ENCODE measurements around the gene NCMAP. TPM values are rescaled to one million over a fixed set of nuclear protein-coding genes. Genes with fewer than 3 reads are reported as not detected.

NCMAP gene
- polyA plus RNA-seq, 1 donor: 10.9 TPM

DNA sequence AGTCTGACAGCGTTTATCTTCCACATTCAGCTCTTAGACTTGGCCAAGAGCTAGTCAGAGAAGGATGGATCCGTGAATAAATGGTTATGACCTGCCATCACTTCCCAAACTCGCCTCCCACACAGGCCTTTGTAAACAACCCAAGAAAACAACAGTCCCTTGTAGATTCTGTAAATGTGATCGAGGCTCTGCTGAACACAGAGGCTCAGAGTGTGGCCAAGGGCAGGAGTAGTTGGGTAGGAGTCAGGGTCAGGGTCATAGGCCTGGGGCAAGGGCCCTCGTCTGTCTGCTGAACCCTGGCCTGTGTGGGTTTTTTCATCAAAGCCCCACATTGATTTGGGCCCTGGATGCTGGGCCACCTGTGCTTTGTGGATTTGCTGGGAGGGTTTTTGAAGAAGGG lies 32.7 kb downstream of the NCMAP start:
- no peaks in the 10 kb centered on the region for H3K4me1 ChIP-seq (ENCODE audit: control insufficient read depth, insufficient read depth, low read length)
- no peaks in the 10 kb centered on the region for H3K27me3 ChIP-seq (ENCODE audit: control insufficient read depth, insufficient read depth, low read length)
- DNase-seq: no peak
- H3K9me3 ChIP-seq (ENCODE audit: control insufficient read depth, low read depth, low read length): no peaks in the 10 kb centered on the region
- no CpG with 5 or more reads among the region's 5 CpGs for WGBS (ENCODE audit: insufficient coverage, low lambda C conversion rate)
- no peaks in the 10 kb centered on the region for H3K36me3 ChIP-seq (ENCODE audit: control insufficient read depth, insufficient read depth, low read length)
- H3K4me3 ChIP-seq (ENCODE audit: low read length): no peak overlapping the region
- H3K27ac ChIP-seq (ENCODE audit: low read length): no peak overlapping the region

DNA sequence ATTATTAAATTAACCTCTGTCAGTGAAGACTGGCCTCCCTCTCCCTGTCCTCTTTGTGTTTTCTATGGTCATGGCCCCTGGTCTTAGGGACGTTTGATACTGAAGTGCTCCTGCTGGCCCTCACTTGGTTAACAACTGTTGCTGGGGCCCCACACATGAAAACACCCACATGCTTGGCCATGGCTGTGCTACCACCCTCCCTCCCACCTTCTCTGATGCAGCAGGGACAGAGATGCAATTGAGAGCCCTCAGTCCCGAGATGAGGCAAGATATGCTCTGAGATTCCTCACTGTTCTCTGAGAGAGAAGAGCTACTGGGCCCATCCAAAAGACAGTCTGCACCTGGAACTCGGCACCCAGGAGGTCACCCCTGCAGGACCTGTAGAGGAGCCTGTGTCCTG lies 33.3 kb downstream of the NCMAP start:
- H3K4me1 ChIP-seq (ENCODE audit: control insufficient read depth, insufficient read depth, low read length): no peaks in the 10 kb centered on the region
- H3K9me3 ChIP-seq (ENCODE audit: control insufficient read depth, low read depth, low read length): no peaks in the 10 kb centered on the region
- H3K36me3 ChIP-seq (ENCODE audit: control insufficient read depth, insufficient read depth, low read length): no peaks in the 10 kb centered on the region
- WGBS (ENCODE audit: insufficient coverage, low lambda C conversion rate): no CpG with 5 or more reads among the region's 3 CpGs
- DNase-seq: no peak
- H3K27ac ChIP-seq (ENCODE audit: low read length): no peak overlapping the region
- no peak overlapping the region for H3K4me3 ChIP-seq (ENCODE audit: low read length)
- H3K27me3 ChIP-seq (ENCODE audit: control insufficient read depth, insufficient read depth, low read length): no peaks in the 10 kb centered on the region

DNA sequence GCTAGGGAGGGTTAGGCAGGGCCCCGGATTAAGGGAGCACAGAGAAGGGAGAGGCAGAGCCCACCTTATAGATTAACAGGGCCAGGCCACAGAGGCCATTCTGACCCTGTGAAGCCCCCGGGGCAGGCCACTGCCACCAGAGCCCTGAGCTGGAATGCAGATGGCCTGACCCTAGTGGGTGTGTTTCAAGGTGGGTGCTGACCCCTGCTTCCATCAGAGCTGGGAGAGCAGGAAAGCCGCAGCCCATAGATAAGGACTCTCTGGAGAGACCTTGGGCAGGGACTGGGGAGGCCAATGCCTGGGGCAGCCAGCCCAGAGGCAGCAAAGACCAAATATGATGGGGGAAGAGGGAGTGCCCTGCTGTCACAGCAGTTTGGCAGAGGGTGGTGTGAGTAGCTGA lies 35.9 kb downstream of the NCMAP start:
- H3K27ac ChIP-seq (ENCODE audit: low read length): no peak overlapping the region
- H3K36me3 ChIP-seq (ENCODE audit: control insufficient read depth, insufficient read depth, low read length): no peaks in the 10 kb centered on the region
- H3K4me3 ChIP-seq (ENCODE audit: low read length): no peak overlapping the region
- no CpG with 5 or more reads among the region's 3 CpGs for WGBS (ENCODE audit: insufficient coverage, low lambda C conversion rate)
- no peaks in the 10 kb centered on the region for H3K27me3 ChIP-seq (ENCODE audit: control insufficient read depth, insufficient read depth, low read length)
- H3K9me3 ChIP-seq (ENCODE audit: control insufficient read depth, low read depth, low read length): no peaks in the 10 kb centered on the region
- no peak for DNase-seq
- no peaks in the 10 kb centered on the region for H3K4me1 ChIP-seq (ENCODE audit: control insufficient read depth, insufficient read depth, low read length)

DNA sequence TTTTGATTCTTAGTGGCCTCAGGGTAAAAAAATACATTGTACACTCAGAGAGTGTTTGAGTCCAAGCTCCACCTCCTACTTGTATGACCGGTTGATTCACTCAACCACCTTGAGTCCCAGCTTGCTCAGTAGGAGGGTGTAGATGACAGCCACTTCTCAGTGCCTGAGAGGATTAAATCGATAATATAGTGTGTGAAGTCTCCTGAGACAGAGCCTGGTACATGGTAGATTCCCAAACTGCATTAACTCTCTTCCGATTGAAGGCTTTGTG lies 38.4 kb downstream of the NCMAP start:
- Histone ChIP-seq H3K36me3 (ENCODE audit: control insufficient read depth, insufficient read depth, low read length) (no peaks in the 10 kb centered on the region), H3K27me3 (ENCODE audit: control insufficient read depth, insufficient read depth, low read length) (no peaks in the 10 kb centered on the region), H3K9me3 (ENCODE audit: control insufficient read depth, low read depth, low read length) (no peaks in the 10 kb centered on the region), H3K27ac (ENCODE audit: low read length) (no peak overlapping the region), H3K4me3 (ENCODE audit: low read length) (no peak overlapping the region), H3K4me1 (ENCODE audit: control insufficient read depth, insufficient read depth, low read length) (no peaks in the 10 kb centered on the region)
- no CpG with 5 or more reads among the region's 3 CpGs for WGBS (ENCODE audit: insufficient coverage, low lambda C conversion rate)
- DNase-seq: no peak

DNA sequence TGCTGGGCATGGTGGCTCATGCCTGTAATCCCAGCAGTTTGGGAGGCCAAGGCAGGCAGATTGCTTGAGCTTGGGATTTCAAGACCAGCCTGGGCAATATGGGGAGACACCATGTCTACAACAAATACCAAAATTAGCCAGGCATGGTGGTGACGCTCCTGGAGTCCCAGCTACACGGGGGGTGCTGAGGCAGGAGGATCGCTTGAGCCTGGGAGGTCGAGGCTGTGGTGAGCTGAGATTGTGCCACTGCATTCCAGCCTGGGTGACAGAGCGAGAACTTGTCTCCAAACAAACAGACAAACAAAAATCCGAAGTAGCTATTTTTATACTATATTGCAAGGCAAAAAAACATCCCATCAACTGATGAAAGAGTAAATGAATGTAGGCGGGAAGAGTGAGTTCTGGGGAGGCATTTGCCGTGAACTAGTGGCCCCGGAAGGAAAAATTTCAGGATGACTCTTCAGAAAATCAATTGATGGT lies 40.6 kb downstream of the NCMAP start:
- WGBS (ENCODE audit: insufficient coverage, low lambda C conversion rate): no CpG with 5 or more reads among the region's 9 CpGs
- no peak for DNase-seq
- H3K36me3 ChIP-seq (ENCODE audit: control insufficient read depth, insufficient read depth, low read length): no peaks in the 10 kb centered on the region
- no peak overlapping the region for H3K27ac ChIP-seq (ENCODE audit: low read length)
- no peaks in the 10 kb centered on the region for H3K9me3 ChIP-seq (ENCODE audit: control insufficient read depth, low read depth, low read length)
- no peaks in the 10 kb centered on the region for H3K27me3 ChIP-seq (ENCODE audit: control insufficient read depth, insufficient read depth, low read length)
- H3K4me1 ChIP-seq (ENCODE audit: control insufficient read depth, insufficient read depth, low read length): no peaks in the 10 kb centered on the region
- H3K4me3 ChIP-seq (ENCODE audit: low read length): no peak overlapping the region

DNA sequence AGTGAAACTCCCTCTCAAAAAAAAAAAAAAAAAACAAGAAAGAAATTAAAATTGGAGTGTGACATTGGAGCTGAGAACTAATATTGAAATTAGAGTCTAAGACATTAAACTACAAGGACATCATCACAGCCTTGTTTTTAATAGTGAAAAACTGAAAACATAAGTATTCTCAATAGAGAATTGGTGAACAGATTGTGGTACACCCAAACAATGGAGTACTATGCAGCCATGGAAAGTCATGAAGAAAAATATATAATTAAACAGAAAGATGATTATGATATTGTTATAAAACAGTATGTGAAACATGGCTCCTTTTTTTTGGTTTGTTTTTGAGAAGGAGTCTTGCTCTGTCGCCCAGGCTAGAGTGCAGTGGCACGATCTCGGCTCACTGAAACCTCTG lies 43.4 kb downstream of the NCMAP start:
- Histone ChIP-seq H3K27ac (ENCODE audit: low read length) (no peak overlapping the region), H3K27me3 (ENCODE audit: control insufficient read depth, insufficient read depth, low read length) (no peaks in the 10 kb centered on the region), H3K4me1 (ENCODE audit: control insufficient read depth, insufficient read depth, low read length) (no peaks in the 10 kb centered on the region), H3K9me3 (ENCODE audit: control insufficient read depth, low read depth, low read length) (no peaks in the 10 kb centered on the region), H3K4me3 (ENCODE audit: low read length) (no peak overlapping the region), H3K36me3 (ENCODE audit: control insufficient read depth, insufficient read depth, low read length) (no peaks in the 10 kb centered on the region)
- DNase-seq: no peak
- no CpG with 5 or more reads among the region's 3 CpGs for WGBS (ENCODE audit: insufficient coverage, low lambda C conversion rate)

DNA sequence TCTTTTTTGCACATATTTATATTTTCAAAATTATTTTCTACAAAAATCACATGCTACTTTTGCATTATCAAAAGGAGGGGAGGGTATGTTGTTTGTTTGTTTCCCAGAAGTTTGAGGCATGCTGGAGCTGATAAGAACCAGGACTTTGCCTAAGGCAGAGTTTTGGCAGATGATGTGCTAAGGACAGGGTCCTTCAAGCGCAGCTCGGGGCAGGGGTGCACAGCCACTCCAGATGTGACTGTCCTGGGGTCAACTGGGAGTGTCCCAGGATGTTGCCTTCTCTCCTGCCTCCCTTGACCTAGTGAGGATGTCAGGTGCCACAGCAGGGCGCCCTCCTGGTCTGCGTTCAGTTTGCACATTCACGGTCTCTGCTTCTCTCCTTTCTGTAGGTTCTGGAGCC lies 44.7 kb downstream of the NCMAP start:
- Histone ChIP-seq H3K9me3 (ENCODE audit: control insufficient read depth, low read depth, low read length) (no peaks in the 10 kb centered on the region), H3K36me3 (ENCODE audit: control insufficient read depth, insufficient read depth, low read length) (no peaks in the 10 kb centered on the region), H3K27ac (ENCODE audit: low read length) (no peak overlapping the region), H3K4me1 (ENCODE audit: control insufficient read depth, insufficient read depth, low read length) (no peaks in the 10 kb centered on the region), H3K27me3 (ENCODE audit: control insufficient read depth, insufficient read depth, low read length) (no peaks in the 10 kb centered on the region), H3K4me3 (ENCODE audit: low read length) (no peak overlapping the region)
- DNase-seq: no peak
- no CpG with 5 or more reads among the region's 5 CpGs for WGBS (ENCODE audit: insufficient coverage, low lambda C conversion rate)

DNA sequence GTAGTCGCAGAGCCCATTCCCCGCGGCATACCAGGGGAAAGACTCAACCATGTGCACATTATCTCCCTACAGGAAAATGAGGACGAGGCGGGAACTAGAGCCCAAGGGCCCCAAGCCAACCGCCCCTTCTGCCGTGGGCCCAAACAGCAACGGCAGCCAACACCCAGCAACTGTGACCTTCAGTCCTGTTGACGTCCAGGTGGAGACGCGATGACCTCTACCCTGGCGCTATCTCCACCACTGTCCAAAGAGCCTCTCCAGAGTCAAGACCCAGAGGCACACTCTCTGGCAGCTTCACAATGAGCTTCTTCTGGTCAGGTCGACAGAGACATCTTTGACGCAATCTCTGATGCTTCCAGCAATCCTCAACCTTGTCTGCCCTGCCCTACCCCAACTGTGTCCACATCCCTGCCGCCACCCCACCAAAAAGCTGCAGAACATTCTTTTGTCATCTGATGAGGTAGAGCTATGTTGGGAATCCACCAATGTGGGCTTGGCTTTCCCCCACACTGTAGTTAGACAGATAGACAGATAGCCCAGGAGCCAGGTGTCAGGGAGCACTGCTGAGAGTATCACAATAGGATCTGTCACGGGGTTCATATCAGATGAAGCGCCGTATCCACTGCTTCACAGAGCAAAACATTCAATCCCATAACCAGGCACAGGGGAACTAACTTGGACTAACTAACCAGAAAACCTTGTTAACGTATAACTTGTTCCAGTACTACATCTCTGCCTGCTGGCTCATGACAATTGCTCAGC lies 49.8 kb downstream of the NCMAP start:
- no CpG with 5 or more reads among the region's 19 CpGs for WGBS (ENCODE audit: insufficient coverage, low lambda C conversion rate)
- Histone ChIP-seq H3K27ac (ENCODE audit: low read length) (no peak overlapping the region), H3K27me3 (ENCODE audit: control insufficient read depth, insufficient read depth, low read length) (no peaks in the 10 kb centered on the region), H3K4me1 (ENCODE audit: control insufficient read depth, insufficient read depth, low read length) (peaks cover 6% of the 10 kb centered on the region), H3K4me3 (ENCODE audit: low read length) (no peak overlapping the region), H3K36me3 (ENCODE audit: control insufficient read depth, insufficient read depth, low read length) (no peaks in the 10 kb centered on the region), H3K9me3 (ENCODE audit: control insufficient read depth, low read depth, low read length) (no peaks in the 10 kb centered on the region)
- no peak for DNase-seq

DNA sequence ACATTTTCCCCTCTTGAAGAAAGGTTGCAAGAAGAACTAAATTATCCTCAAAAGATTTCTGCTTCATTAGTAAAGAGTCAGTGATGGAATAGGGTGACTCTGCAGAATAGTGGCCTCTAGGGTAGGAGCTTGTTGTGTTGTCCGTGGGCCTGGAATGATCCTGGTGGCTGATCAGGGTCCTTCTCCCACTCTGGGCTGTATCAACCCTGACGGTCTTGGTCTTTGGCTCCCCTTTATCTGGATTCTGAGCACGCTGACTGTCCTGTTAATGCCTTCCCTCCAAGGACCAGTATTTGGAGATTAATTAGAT lies 50.4 kb downstream of the NCMAP start:
- no peak overlapping the region for H3K27ac ChIP-seq (ENCODE audit: low read length)
- H3K27me3 ChIP-seq (ENCODE audit: control insufficient read depth, insufficient read depth, low read length): no peaks in the 10 kb centered on the region
- H3K4me1 ChIP-seq (ENCODE audit: control insufficient read depth, insufficient read depth, low read length): peaks cover 6% of the 10 kb centered on the region
- no peaks in the 10 kb centered on the region for H3K9me3 ChIP-seq (ENCODE audit: control insufficient read depth, low read depth, low read length)
- WGBS (ENCODE audit: insufficient coverage, low lambda C conversion rate): no CpG with 5 or more reads among the region's 3 CpGs
- no peak for DNase-seq
- H3K4me3 ChIP-seq (ENCODE audit: low read length): no peak overlapping the region
- no peaks in the 10 kb centered on the region for H3K36me3 ChIP-seq (ENCODE audit: control insufficient read depth, insufficient read depth, low read length)

DNA sequence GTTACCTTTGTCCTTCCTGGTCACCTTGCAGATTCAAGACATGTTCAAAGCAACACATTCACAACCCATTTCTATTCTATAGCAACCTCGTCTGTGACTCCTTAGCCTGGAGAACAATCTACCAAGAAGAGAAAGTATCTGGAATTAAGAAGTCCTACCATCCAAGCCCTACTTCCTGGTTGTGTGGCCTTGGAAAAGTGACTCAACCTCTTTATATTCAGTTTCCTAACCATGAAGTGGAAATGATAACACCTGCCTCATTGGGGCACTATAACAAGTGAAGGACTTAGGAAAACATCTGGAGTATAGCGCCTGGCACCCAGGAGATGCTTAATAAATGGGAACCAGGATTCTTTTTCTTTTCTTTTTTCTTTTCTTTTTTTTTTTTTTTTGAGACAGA lies 50.7 kb downstream of the NCMAP start:
- Histone ChIP-seq H3K4me1 (ENCODE audit: control insufficient read depth, insufficient read depth, low read length) (peaks cover 6% of the 10 kb centered on the region), H3K27ac (ENCODE audit: low read length) (no peak overlapping the region), H3K9me3 (ENCODE audit: control insufficient read depth, low read depth, low read length) (no peaks in the 10 kb centered on the region), H3K4me3 (ENCODE audit: low read length) (no peak overlapping the region), H3K27me3 (ENCODE audit: control insufficient read depth, insufficient read depth, low read length) (no peaks in the 10 kb centered on the region), H3K36me3 (ENCODE audit: control insufficient read depth, insufficient read depth, low read length) (no peaks in the 10 kb centered on the region)
- WGBS (ENCODE audit: insufficient coverage, low lambda C conversion rate): 100% methylated on average over 1 of the region's 2 CpGs
- DNase-seq: no peak

DNA sequence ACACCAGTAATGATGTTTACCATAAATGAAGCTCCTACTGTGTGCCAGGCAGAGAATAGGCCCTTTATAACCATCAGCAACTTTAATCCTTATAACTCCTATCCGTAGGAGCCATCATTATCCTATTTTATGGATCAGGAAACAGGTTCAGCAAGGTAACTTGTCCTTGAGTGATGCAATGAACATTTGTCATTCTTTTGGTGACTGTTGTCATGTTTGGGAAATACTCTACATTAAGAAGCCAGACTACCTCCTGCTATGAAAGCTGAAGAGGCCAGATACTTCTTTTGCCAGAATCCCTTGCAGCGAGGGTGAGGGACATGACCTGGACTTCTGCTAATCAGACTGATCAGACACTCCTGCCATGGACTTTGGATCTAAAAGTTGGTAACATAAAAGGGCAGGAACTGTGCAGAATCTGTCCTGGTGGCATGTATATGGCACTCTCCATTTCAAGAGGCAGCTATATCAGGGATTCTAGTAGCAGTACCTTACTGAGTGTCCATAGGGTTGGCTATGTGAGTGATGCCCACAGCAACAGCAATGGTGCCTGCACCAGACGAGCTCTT lies 54.1 kb downstream of the NCMAP start:
- Histone ChIP-seq H3K4me1 (ENCODE audit: control insufficient read depth, insufficient read depth, low read length) (peaks cover 6% of the 10 kb centered on the region), H3K36me3 (ENCODE audit: control insufficient read depth, insufficient read depth, low read length) (no peaks in the 10 kb centered on the region), H3K9me3 (ENCODE audit: control insufficient read depth, low read depth, low read length) (no peaks in the 10 kb centered on the region), H3K4me3 (ENCODE audit: low read length) (no peak overlapping the region), H3K27me3 (ENCODE audit: control insufficient read depth, insufficient read depth, low read length) (no peaks in the 10 kb centered on the region), H3K27ac (ENCODE audit: low read length) (no peak overlapping the region)
- DNase-seq: peak in 1 of 2 donors; percentile 37
- no CpG with 5 or more reads among the region's 3 CpGs for WGBS (ENCODE audit: insufficient coverage, low lambda C conversion rate)

Data from large intestine (tissue), 3 donors.